GM21381 (cell line): ENCODE results near the gene GPR61.

Experiments
- ATAC-seq: cut with Tn5 transposase; IDR thresholded peaks from one replicate; pipeline ENCODE4 v1.9.1; 2021; ENCODE audit warnings: mild to moderate bottlenecking, moderate library complexity; ENCODE audit not compliant: unreplicated experiment

The GPR61 gene, protein sequence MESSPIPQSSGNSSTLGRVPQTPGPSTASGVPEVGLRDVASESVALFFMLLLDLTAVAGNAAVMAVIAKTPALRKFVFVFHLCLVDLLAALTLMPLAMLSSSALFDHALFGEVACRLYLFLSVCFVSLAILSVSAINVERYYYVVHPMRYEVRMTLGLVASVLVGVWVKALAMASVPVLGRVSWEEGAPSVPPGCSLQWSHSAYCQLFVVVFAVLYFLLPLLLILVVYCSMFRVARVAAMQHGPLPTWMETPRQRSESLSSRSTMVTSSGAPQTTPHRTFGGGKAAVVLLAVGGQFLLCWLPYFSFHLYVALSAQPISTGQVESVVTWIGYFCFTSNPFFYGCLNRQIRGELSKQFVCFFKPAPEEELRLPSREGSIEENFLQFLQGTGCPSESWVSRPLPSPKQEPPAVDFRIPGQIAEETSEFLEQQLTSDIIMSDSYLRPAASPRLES

DNA sequence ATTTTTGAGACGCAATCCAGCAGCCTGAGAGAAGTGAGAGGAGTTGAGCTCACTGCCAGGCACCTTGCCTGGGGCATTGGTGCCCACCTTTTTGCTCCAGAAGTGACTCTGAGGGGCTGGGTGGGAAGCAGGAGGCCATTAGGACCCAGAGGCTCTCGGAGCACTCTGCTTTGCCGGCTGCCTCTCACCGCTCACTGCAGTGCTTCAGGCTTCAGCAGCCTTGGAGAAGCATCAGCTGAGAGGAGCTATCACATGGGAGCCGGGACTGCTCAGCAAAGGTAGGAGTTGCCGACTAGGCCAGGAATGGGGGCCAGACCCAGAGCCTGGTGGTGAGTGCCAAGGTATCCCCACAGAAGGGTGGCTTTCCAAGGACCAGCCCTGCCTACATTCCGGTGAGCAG, at the start of gene GPR61:
Gene GPR61 (plus strand): TSS at position 197 of the 400 bp plus-strand sequence. CDS start 3,151 bp downstream, outside the sequence.
- no peak for ATAC-seq

- no peak for ATAC-seq
These were observed 49.4 kb upstream of the GPR61 start for GRCh38 chr1:109490029-109490933.

DNA sequence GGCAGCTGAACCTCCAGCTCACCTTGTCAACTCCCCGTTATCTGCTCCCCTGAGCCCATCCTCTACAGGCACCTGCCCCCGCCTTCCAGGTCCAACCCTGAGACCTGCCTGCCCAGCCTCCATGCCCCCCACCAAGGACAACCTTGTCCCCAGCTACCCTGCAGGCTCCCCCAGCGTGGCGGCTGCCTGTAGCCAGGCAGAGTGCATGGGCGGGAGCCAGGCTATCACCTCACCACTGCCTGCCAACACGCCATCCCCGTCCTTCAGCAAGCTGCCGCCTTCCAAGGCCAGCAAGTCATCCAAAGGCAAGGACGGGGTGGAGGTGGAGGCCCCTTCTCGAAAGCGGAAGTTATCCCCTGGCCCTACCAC, 48.8 kb upstream of the GPR61 start:
- no peak for ATAC-seq

GRCh38 chr1:109491372-109491771, 48.3 kb upstream of the GPR61 start:
- no peak for ATAC-seq

DNA sequence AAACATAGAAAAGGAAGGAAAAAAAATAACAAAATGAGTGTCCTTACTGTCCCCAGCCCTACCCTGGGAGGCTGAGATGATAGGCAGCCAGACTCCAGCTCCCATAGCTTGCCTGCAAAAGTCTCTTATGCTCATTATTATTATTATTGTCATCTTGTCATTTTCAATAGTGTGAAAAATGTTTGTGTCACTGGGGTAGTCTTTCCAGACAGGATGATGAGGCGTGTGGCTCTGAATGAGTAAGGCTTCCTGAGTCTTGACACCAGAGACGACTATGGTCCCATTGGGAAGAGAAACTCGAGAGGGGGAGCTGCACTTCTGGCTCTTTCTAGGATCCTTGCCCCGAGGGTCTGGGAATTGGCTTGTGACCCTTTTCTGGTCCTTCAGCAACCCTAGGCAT, 46.9 kb upstream of the GPR61 start:
- ATAC-seq: no peak

DNA sequence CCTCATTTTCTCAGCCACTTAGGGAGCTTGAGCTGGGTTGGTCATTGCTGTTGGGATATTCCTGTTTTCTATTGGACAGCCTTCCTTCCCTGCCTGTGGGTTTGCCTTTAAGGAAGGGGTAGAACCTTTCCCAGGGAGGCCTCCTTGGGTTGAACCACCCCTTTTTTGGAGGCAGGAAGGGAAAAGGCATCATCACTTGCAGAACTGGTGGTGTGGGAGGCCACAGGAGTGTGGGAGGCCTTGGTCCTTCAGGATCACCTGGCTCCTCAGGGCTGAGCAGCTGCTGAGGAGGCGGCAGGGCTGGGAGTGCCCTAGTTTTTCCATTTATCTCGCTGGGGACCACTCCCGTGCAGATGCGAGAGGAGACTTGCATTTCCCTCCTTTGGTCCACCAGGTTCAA, 46.4 kb upstream of the GPR61 start:
- ATAC-seq: no peak

GRCh38 chr1:109493805-109494539, 45.7 kb upstream of the GPR61 start, which contains the start of gene CYB561D1:
CYB561D1 (plus strand) TSS chr1:109494094; CDS start chr1:109494140, 46 bp downstream.
- peak; percentile 88 for ATAC-seq

- no peak for ATAC-seq
These were observed 43.9 kb upstream of the GPR61 start for GRCh38 chr1:109495738-109496137.

GRCh38 chr1:109497449-109498160, 42.1 kb upstream of the GPR61 start:
- ATAC-seq: no peak

- ATAC-seq: no peak
These were observed 41.4 kb upstream of the GPR61 start for GRCh38 chr1:109498161-109498801.

- no peak for ATAC-seq
These were observed 40.6 kb upstream of the GPR61 start for GRCh38 chr1:109499081-109499480.

GRCh38 chr1:109499661-109500536, 39.8 kb upstream of the GPR61 start:
- ATAC-seq: no peak

DNA sequence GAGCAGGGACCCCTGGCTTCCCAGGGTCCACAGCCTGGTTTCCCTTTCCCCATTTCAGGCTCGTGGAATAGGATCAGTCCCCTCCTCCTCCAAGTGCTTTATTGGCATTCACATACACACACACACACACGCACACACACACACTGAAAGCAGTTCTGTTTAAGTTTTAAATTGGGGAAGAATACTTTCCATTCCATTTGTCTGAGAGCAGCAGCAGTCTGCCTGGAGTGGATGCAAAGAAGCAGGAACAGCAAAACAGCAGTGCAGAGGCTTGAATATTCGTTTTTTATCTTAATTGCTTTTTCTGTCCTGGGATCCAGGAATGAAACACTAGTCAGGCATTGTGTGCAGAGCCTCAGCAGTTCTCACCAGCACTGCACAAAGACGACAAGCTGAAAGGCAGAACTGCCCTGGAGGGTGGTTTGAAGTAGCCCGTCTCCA, 38.7 kb upstream of the GPR61 start:
- no peak for ATAC-seq

- no peak for ATAC-seq
These were observed 37.9 kb upstream of the GPR61 start for GRCh38 chr1:109501644-109502363.

- no peak for ATAC-seq
These were observed 37.3 kb upstream of the GPR61 start for GRCh38 chr1:109502364-109502851.

- no peak for ATAC-seq
These were observed 35.7 kb upstream of the GPR61 start for GRCh38 chr1:109503935-109504334.

GRCh38 chr1:109504974-109505373, 34.7 kb upstream of the GPR61 start:
- no peak for ATAC-seq
